HG03565 (cell line): Measurements from ENCODE around the gene ARFGAP1.

ENCODE experiments used
- ATAC-seq: cut with Tn5 transposase; IDR thresholded peaks from one replicate; pipeline ENCODE4 v1.9.1; 2021; ENCODE audit warnings: mild to moderate bottlenecking, moderate library complexity; ENCODE audit not compliant: unreplicated experiment

The ARFGAP1 gene

GRCh38 chr20:63318391-63319163 lies 46.0 kb downstream of the ARFGAP1 start:
- ATAC-seq = no peak

- no peak for ATAC-seq
These were observed 46.8 kb downstream of the ARFGAP1 start for GRCh38 chr20:63319164-63320040.

- no peak for ATAC-seq
These were observed 47.5 kb downstream of the ARFGAP1 start for GRCh38 chr20:63320041-63320511.

- no peak for ATAC-seq
These were observed 48.1 kb downstream of the ARFGAP1 start for GRCh38 chr20:63320616-63321147.

DNA sequence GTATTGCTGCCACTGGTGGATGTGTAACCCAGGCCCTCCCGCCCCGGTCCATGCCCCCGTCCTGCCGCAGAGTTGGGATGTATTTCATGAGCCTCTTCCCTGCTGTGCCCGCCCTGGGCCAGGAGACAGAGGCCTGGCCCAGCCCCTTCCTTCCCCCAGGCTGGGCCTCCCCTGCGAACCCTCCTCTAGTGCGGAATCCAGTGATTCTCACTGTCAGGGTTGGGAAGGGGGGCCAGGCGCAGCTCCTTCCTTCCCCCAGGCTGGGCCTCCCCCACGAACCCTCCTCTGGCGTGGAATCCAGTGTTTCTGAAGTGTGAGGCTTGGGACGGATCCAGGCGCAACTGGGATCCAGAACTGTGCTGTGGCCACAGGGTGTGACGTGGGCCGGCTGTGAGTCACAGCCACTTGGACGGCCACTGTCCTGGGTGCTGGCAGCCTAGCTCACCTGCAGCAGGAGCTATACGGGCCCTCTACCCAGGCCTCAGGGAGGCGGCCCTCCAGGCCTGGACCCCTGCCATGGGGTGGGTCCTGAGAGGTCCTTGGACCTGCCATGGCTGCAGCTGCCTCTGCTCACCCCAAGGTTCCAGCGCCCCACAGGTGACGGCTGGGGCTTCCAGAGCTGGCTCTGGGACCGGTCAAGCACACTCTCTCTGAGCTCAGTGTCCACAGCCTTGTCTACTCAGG lies 48.7 kb downstream of the ARFGAP1 start:
- ATAC-seq = no peak

DNA sequence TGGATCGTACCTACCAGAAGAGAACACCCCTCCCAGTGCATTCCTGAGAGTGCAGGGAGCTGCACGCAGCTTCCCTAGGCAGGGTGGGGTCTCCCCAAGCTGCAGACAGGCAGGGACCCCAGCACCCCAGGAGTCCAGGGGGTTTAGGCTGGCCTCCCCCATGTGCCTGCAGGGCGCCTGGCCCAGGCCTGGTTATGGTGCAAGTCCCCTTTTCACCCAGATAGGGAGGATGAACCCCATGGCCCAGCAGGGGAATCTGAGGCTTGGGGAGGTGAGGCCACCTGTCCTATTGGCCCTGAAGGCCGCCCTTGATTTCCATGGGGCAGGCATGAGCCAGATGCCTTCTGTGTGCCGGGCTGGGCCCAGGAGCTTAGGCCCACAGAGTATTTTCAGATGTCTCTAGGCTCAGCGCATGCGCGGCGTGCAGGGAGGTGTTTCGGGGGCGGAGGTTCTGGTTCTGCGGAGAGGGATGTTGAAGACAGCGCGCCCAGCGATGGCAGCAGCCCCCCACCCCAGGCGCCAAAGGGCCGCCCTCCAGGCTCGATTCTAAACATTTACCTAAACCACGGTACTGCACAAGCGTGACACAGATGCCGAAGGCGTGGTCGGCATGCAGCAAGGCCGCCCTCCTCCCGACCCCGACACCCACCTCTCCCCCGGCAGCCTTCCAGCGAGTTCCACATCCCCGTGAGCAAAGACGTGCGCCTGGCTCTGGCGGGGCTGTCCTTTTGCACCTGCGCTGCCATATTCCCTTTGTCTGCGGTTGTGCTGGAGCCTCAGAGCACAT lies 49.7 kb downstream of the ARFGAP1 start:
- no peak for ATAC-seq

GRCh38 chr20:63322933-63323273 lies 50.3 kb downstream of the ARFGAP1 start:
- ATAC-seq = no peak

DNA sequence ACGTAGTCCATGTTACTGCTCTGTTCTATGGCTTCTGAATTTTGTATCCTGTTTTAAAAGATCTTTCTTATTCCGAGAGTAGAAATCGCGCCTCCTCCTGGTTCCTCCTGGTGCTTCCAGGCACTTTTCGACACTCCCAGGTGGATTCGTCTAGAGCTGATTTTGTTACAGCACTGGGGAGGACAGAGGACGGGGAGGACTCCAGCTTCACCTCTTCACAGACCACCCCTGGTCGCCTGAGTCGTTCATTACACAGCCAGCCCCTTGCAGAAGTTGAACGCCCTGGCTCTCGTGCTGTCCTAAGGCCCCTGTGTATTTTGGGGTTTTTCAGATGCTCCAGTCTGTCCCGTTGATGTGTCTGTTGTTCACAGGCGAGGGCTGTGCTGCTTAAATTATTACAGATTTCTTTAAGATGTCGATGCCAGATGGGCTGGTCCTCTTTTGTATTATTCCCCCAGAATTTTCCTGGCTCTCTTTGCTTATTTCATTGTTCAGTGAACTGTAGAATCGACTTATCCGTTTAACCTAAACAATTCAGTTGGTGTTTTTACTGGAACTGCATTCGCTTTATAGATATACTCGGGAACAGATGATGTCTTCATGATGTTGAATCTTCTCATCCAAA lies 50.9 kb downstream of the ARFGAP1 start:
- ATAC-seq = no peak

- no peak for ATAC-seq
These were observed 52.4 kb downstream of the ARFGAP1 start for GRCh38 chr20:63325021-63325471.

- no peak for ATAC-seq
These were observed 53.1 kb downstream of the ARFGAP1 start for GRCh38 chr20:63325554-63326313.

- ATAC-seq = no peak
These were observed 54.0 kb downstream of the ARFGAP1 start for GRCh38 chr20:63326314-63327230.

- no peak for ATAC-seq
These were observed 54.7 kb downstream of the ARFGAP1 start for GRCh38 chr20:63327231-63327745.

DNA sequence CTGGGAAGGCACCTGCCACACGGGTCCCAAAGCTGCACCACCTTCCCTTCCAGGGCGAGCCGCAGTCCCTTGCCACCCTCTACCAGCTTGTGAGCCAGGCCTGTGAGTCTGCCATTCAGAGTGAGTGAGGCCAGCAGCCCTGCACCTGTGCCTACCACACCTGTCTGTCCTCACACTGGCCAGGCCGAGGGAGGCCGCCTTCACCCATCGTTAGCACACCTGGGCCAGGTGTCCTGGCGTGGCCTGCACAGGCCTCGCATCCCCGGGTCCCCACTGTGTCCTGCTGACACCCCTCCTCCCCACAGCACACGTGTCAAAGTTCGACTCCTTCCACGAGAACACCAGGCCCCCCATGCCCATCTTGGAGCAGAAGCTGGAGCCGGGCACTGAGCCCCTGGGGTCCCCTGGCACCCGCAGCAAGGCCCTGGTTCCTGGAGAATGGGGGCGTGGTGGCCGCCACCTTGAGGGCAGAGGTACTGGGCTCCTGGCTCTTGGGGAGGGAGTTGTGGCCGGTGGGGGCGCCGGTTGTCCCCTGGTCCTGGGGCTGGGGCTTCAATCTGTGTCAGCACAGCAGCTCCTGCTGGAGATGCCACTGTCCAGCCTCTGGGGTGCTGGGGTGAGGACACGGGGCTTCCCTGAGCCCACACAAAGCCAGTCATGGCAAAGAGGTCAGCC lies 55.5 kb downstream of the ARFGAP1 start:
- no peak for ATAC-seq

GRCh38 chr20:63328718-63329275 lies 56.2 kb downstream of the ARFGAP1 start:
- no peak for ATAC-seq

GRCh38 chr20:63329331-63330083 lies 56.9 kb downstream of the ARFGAP1 start:
- no peak for ATAC-seq

- no peak for ATAC-seq
These were observed 57.6 kb downstream of the ARFGAP1 start for GRCh38 chr20:63330084-63330760.
